HepG2 (cell line): ENCODE results near the gene BAHD1. TPM values are rescaled to one million over a fixed set of nuclear protein-coding genes. Genes with fewer than 3 reads are reported as not detected.

Source experiments
- ATAC-seq: fragments of 200-7000 bp; cut with Tn5 transposase; 3 replicates; pipeline ENCODE4 v1.9.1; 2020; ENCODE audit warnings: mild to moderate bottlenecking, moderate library complexity
- BruUV-seq: library from RNA; stranded (reverse); fragments of 400-500 nt; replicated peaks from 2 replicates; lab custom pipeline; 2021; lab: Mats Ljungman, UMichigan
- CTCF ChIA-PET: fragments of 300-600 bp; formaldehyde crosslinking; extraction: SDS; loops from one replicate; lab custom pipeline; 2021; ENCODE audit warnings: low total read pairs, inconsistent platforms, low intra/inter-chr PET ratio; lab: Yijun Ruan, JAX
- POLR2A ChIA-PET: fragments of 350-600 bp; sonication (Branson Sonifier 250); formaldehyde crosslinking; loops from one replicate; lab custom pipeline; 2020; ENCODE audit warnings: antibody characterized with exemption, inconsistent platforms; lab: Yijun Ruan, JAX
- DNase-seq: peaks from one replicate; pipeline ENCODE4 v3.0.0-alpha.2; 2015; ENCODE audit warnings: low spot score
- FAIRE-seq: peaks from 3 replicates; lab custom pipeline; 2011; peaks lifted over from hg19 to GRCh38; lab: Jason Lieb, UNC
- H2AFZ ChIP-seq: one replicate; pipeline ENCODE4 v1.6.1; 2011; ENCODE audit warnings: low read length, inconsistent platforms
- H3K27ac ChIP-seq: fragments of 300-600 bp; 3 replicates; pipeline ENCODE4 v1.8.0; 2011; ENCODE audit warnings: mixed run types, mild to moderate bottlenecking, mixed read lengths, low read length, inconsistent platforms; ENCODE audit not compliant: insufficient read depth; ENCODE audit errors: extremely low read length
- H3K27me3 ChIP-seq, 2 experiments: fragments of 200-600 bp in 1 of 2; 2 replicates in 1 of 2; 3 replicates in 1 of 2; pipeline versions ENCODE4 v1.6.0 to v1.8.0; 2011; ENCODE audit warnings: low read length in 2 of 2, mild to moderate bottlenecking in 2 of 2, moderate library complexity in 2 of 2, inconsistent platforms in 1 of 2; ENCODE audit not compliant: insufficient read depth in 2 of 2, control insufficient read depth in 1 of 2
- H3K36me3 ChIP-seq, 2 experiments: fragments of 200-600 bp in 1 of 2; replicated peaks in 1 of 2; 2 replicates in 1 of 2; 3 replicates in 1 of 2; pipeline versions ENCODE4 v1.5.1 to v1.8.0; 2011; ENCODE audit warnings: low read length in 2 of 2, inconsistent platforms in 1 of 2; ENCODE audit not compliant: insufficient read depth in 2 of 2, control insufficient read depth in 1 of 2
- H3K4me1 ChIP-seq: 2 replicates; pipeline ENCODE4 v1.5.1; 2012; ENCODE audit warnings: low read length, inconsistent platforms; ENCODE audit not compliant: insufficient read depth
- H3K4me2 ChIP-seq: 2 replicates; pipeline ENCODE4 v1.6.0; 2011; ENCODE audit warnings: low read depth, low read length, inconsistent platforms
- H3K4me3 ChIP-seq, 3 experiments: fragments of 200-600 bp in 1 of 3; sonication (generic), shearing (Covaris generic) in 1 of 3; replicated peaks in 1 of 3; 2 replicates each; pipeline ENCODE4 v1.5.1; 2011 to 2016; ENCODE audit warnings: low read length in 3 of 3, inconsistent platforms in 2 of 3, low read depth in 2 of 3, mild to moderate bottlenecking in 2 of 3, control low read depth in 1 of 3, mixed read lengths in 1 of 3; ENCODE audit not compliant: insufficient read depth in 1 of 3
- H3K79me2 ChIP-seq: one replicate; pipeline ENCODE4 v1.6.1; 2011; ENCODE audit warnings: low read length, inconsistent platforms; ENCODE audit not compliant: insufficient read depth
- H3K9ac ChIP-seq: 2 replicates; pipeline ENCODE4 v1.6.0; 2011; ENCODE audit warnings: mild to moderate bottlenecking, low read depth, low read length, inconsistent platforms; ENCODE audit not compliant: insufficient read depth
- H3K9me3 ChIP-seq: 2 replicates; pipeline ENCODE4 v1.5.1; 2012; ENCODE audit warnings: mild to moderate bottlenecking, low read length
- H4K20me1 ChIP-seq: 2 replicates; pipeline ENCODE4 v1.6.0; 2011; ENCODE audit warnings: inconsistent platforms, mild to moderate bottlenecking, low read length, moderate library complexity; ENCODE audit not compliant: insufficient read depth
- HIVEP1 ChIP-seq: sonication (generic); formaldehyde crosslinking; IDR thresholded peaks from 2 replicates; pipeline ENCODE4 v1.4.0; 2020; ENCODE audit warnings: mild to moderate bottlenecking, missing genetic modification reagents
- KMT2B ChIP-seq: IDR thresholded peaks from 2 replicates; pipeline ENCODE4 v1.6.1; 2016; ENCODE audit warnings: missing genetic modification reagents, missing compliant biosample characterization
- RBM22 ChIP-seq: fragments of 200-400 bp; formaldehyde crosslinking; optimal IDR thresholded peaks from 2 replicates; pipeline ENCODE3; 2017; ENCODE audit warnings: mild to moderate bottlenecking, low read length, moderate library complexity
- RFXAP ChIP-seq: sonication (generic); formaldehyde crosslinking; IDR thresholded peaks from 2 replicates; pipeline ENCODE4 v1.4.0; 2020; ENCODE audit warnings: missing genetic modification reagents, borderline replicate concordance
- SMAD9 ChIP-seq: sonication (generic); formaldehyde crosslinking; IDR thresholded peaks from 2 replicates; pipeline ENCODE4 v1.5.1; 2020; ENCODE audit warnings: mild to moderate bottlenecking, missing genetic modification reagents
- ZBTB1 ChIP-seq: sonication (generic); formaldehyde crosslinking; IDR thresholded peaks from 2 replicates; pipeline ENCODE4 v1.4.0; 2020; ENCODE audit warnings: missing genetic modification reagents, borderline replicate concordance
- ZBTB7B ChIP-seq: sonication (generic); formaldehyde crosslinking; IDR thresholded peaks from 2 replicates; pipeline ENCODE4 v1.4.0; 2020; ENCODE audit warnings: missing genetic modification reagents
- ZFY ChIP-seq: sonication (generic); formaldehyde crosslinking; IDR thresholded peaks from 2 replicates; pipeline ENCODE4 v1.4.0; 2020; ENCODE audit warnings: missing genetic modification reagents
- ZKSCAN1 ChIP-seq: fragments of 150-350 bp; IDR thresholded peaks from 2 replicates; pipeline ENCODE4 v1.6.1; 2014; ENCODE audit warnings: low read length
- ZNF253 ChIP-seq: sonication (generic); formaldehyde crosslinking; IDR thresholded peaks from 2 replicates; pipeline ENCODE4 v1.8.0; 2022; ENCODE audit warnings: mild to moderate bottlenecking, missing genetic modification reagents, borderline replicate concordance
- ZNF790 ChIP-seq: sonication (generic); formaldehyde crosslinking; IDR thresholded peaks from 2 replicates; pipeline ENCODE4 v1.8.0; 2022; ENCODE audit warnings: missing genetic modification reagents, mild to moderate bottlenecking, borderline replicate concordance
- ZSCAN31 ChIP-seq: sonication (generic); formaldehyde crosslinking; IDR thresholded peaks from 2 replicates; pipeline ENCODE4 v1.5.0; 2020; ENCODE audit warnings: low read depth, mild to moderate bottlenecking, missing genetic modification reagents
- WGBS: methylation state at CpG from one replicate; pipeline ENCODE4 v1.1.6; 2017; ENCODE audit warnings: low lambda C conversion rate; 5-methylcytosine and 5-hydroxymethylcytosine counted together
- in situ Hi-C: cut with HindIII; loops from 2 replicates; pipeline ENCODE4 v1.10.0; 2017; ENCODE audit warnings: low pct_unique_long_range_greater_than_20kb; ENCODE audit not compliant: extremely low pct_ligation_motif_present
- intact Hi-C: fragments of 100-400 bp; cut with micrococcal nuclease; formaldehyde crosslinking; loops from one replicate; pipeline ENCODE4 v1.10.0; 2022; ENCODE audit not compliant: unreplicated experiment
- polyA plus RNA-seq, 8 experiments: library from polyadenylated mRNA; depleted of rRNA in 3 of 8; stranded (reverse) in 7 of 8; unstranded in 1 of 8; fragments of >200 nt; fragmentation: Illumina TruSeq in 4 of 8; extraction: Trizol in 4 of 8; gene quantifications; 2 replicates each; pipeline versions ENCODE4 v1.2.1 to v1.2.3, GENCODE V29; 2011 to 2016; ENCODE audit warnings: low read depth in 4 of 8, missing spikeins in 1 of 8, mixed read lengths in 1 of 8; ENCODE audit not compliant: insufficient read depth in 1 of 8
- total RNA-seq, 5 experiments: library from RNA; depleted of rRNA; stranded (reverse); fragments of >200 nt; fragmentation: Illumina TruSeq; extraction: Trizol; gene quantifications; 2 replicates each; pipeline ENCODE4 v1.2.3, GENCODE V29; 2016; ENCODE audit warnings: low read depth in 1 of 5
- TF ChIP-seq, protein P1 (sequence below): sonication (generic); formaldehyde crosslinking; IDR thresholded peaks from 2 replicates; pipeline ENCODE4 v1.5.0; 2020; ENCODE audit warnings: missing genetic modification reagents
- TF ChIP-seq, protein P2 (sequence below): sonication (generic); formaldehyde crosslinking; IDR thresholded peaks from 2 replicates; pipeline ENCODE4 v1.5.1; 2020; ENCODE audit warnings: mild to moderate bottlenecking, missing genetic modification reagents, moderate library complexity
- TF ChIP-seq, protein P3 (sequence below): sonication (generic); formaldehyde crosslinking; IDR thresholded peaks from 2 replicates; pipeline ENCODE4 v1.4.0; 2020; ENCODE audit warnings: missing genetic modification reagents

The BAHD1 gene
- total and polyA plus RNA-seq, 2 of the 13 experiments (the other 11 are each of a cell fraction or from before 2014, with no cell fraction given), result 3.3 to 8.7 TPM

DNA sequence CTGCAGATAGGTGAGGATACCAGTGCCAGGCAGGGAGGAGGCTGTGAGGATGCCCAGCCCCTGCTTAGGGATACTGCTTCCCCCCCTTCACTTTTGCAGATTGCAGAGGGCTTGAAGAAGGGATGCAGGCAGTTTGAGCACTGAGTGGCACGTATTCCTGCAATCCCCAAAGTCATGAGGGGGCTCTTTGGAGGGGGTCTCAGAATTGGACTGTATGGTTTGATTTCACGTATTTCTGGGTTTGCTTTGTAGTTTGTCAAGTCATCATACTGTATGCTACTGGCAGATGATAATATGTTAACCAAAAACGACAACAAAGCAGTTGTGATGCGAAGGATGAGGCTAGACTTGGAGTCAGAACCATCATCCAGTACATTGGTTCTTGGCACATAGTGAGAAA lies 58.1 kb downstream of the BAHD1 start (continued):
- TF ChIP-seq RBM22, result no peak
- TF ChIP-seq KMT2B (CRISPR knock-in tag), result no peak
- TF ChIP-seq ZBTB7B (CRISPR knock-in tag), result no peak
- no peak for TF ChIP-seq HIVEP1 (CRISPR knock-in tag)

DNA sequence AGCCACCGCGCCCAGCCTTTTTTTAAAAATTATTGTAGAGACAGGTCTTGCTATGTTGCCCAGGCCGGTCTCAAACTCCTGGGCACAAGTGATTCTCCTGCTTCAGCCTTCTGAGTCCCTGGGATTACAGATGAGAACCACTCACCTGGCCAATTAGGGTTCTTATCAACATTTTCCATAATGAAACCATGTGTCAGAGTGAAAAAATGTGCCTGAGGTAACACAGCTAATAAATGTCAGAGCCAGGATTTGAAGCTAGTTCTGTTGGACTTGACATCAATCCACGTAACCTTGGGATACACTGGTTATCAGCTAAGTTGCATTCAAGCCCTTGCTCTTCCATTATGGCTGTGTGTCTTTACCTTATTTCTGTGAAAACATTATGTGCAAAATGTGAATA lies 59.2 kb downstream of the BAHD1 start:
- no TSS peak for BruUV-seq
- POLR2A ChIA-PET, result no interaction called here
- no peak overlapping the region for H3K4me3 ChIP-seq
- TF ChIP-seq ZSCAN31 (CRISPR knock-in tag) (no peak), ZKSCAN1 (no peak), SMAD9 (CRISPR knock-in tag) (no peak), ZNF253 (CRISPR knock-in tag) (no peak), ZFY (no peak), ZBTB1 (CRISPR knock-in tag) (no peak), ZNF790 (CRISPR knock-in tag) (no peak), RFXAP (no peak)
- TF ChIP-seq, protein P1, sequence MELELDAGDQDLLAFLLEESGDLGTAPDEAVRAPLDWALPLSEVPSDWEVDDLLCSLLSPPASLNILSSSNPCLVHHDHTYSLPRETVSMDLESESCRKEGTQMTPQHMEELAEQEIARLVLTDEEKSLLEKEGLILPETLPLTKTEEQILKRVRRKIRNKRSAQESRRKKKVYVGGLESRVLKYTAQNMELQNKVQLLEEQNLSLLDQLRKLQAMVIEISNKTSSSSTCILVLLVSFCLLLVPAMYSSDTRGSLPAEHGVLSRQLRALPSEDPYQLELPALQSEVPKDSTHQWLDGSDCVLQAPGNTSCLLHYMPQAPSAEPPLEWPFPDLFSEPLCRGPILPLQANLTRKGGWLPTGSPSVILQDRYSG (CRISPR knock-in tag), result no peak
- TF ChIP-seq, protein P2, sequence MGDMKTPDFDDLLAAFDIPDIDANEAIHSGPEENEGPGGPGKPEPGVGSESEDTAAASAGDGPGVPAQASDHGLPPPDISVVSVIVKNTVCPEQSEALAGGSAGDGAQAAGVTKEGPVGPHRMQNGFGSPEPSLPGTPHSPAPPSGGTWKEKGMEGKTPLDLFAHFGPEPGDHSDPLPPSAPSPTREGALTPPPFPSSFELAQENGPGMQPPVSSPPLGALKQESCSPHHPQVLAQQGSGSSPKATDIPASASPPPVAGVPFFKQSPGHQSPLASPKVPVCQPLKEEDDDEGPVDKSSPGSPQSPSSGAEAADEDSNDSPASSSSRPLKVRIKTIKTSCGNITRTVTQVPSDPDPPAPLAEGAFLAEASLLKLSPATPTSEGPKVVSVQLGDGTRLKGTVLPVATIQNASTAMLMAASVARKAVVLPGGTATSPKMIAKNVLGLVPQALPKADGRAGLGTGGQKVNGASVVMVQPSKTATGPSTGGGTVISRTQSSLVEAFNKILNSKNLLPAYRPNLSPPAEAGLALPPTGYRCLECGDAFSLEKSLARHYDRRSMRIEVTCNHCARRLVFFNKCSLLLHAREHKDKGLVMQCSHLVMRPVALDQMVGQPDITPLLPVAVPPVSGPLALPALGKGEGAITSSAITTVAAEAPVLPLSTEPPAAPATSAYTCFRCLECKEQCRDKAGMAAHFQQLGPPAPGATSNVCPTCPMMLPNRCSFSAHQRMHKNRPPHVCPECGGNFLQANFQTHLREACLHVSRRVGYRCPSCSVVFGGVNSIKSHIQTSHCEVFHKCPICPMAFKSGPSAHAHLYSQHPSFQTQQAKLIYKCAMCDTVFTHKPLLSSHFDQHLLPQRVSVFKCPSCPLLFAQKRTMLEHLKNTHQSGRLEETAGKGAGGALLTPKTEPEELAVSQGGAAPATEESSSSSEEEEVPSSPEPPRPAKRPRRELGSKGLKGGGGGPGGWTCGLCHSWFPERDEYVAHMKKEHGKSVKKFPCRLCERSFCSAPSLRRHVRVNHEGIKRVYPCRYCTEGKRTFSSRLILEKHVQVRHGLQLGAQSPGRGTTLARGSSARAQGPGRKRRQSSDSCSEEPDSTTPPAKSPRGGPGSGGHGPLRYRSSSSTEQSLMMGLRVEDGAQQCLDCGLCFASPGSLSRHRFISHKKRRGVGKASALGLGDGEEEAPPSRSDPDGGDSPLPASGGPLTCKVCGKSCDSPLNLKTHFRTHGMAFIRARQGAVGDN (CRISPR knock-in tag), result no peak
- TF ChIP-seq, protein P3, sequence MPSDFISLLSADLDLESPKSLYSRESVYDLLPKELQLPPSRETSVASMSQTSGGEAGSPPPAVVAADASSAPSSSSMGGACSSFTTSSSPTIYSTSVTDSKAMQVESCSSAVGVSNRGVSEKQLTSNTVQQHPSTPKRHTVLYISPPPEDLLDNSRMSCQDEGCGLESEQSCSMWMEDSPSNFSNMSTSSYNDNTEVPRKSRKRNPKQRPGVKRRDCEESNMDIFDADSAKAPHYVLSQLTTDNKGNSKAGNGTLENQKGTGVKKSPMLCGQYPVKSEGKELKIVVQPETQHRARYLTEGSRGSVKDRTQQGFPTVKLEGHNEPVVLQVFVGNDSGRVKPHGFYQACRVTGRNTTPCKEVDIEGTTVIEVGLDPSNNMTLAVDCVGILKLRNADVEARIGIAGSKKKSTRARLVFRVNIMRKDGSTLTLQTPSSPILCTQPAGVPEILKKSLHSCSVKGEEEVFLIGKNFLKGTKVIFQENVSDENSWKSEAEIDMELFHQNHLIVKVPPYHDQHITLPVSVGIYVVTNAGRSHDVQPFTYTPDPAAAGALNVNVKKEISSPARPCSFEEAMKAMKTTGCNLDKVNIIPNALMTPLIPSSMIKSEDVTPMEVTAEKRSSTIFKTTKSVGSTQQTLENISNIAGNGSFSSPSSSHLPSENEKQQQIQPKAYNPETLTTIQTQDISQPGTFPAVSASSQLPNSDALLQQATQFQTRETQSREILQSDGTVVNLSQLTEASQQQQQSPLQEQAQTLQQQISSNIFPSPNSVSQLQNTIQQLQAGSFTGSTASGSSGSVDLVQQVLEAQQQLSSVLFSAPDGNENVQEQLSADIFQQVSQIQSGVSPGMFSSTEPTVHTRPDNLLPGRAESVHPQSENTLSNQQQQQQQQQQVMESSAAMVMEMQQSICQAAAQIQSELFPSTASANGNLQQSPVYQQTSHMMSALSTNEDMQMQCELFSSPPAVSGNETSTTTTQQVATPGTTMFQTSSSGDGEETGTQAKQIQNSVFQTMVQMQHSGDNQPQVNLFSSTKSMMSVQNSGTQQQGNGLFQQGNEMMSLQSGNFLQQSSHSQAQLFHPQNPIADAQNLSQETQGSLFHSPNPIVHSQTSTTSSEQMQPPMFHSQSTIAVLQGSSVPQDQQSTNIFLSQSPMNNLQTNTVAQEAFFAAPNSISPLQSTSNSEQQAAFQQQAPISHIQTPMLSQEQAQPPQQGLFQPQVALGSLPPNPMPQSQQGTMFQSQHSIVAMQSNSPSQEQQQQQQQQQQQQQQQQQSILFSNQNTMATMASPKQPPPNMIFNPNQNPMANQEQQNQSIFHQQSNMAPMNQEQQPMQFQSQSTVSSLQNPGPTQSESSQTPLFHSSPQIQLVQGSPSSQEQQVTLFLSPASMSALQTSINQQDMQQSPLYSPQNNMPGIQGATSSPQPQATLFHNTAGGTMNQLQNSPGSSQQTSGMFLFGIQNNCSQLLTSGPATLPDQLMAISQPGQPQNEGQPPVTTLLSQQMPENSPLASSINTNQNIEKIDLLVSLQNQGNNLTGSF (CRISPR knock-in tag), result no peak

More for the DNA sequence above, 59.2 kb downstream of the BAHD1 start:
- FAIRE-seq (no peak), DNase-seq (no peak), ATAC-seq (no peak)
- Histone ChIP-seq H3K27ac (no peak overlapping the region), H4K20me1 (no peaks in the 10 kb centered on the region), H3K9ac (no peak overlapping the region), H2AFZ (no peak overlapping the region), H3K36me3 (no peaks in the 10 kb centered on the region), H3K79me2 (no peaks in the 10 kb centered on the region), H3K9me3 (no peaks in the 10 kb centered on the region), H3K4me1 (no peaks in the 10 kb centered on the region), H3K4me2 (no peak overlapping the region), H3K27me3 (peaks cover 5 to 11% of the 10 kb centered on the region in 2 experiments; a peak in 2 of 5 replicates)
- 50% methylated on average over 4 of the region's 4 CpGs for WGBS
- CTCF ChIA-PET, result no interaction called here
- in situ Hi-C loops, result no loop called here
- intact Hi-C loops, result no loop called here
